Measurements from ENCODE around the gene TMEM238L.
A peak's percentile ranks its signal among the peaks of the same experiment; 100 is the strongest.

The TMEM238L gene

GRCh38 chr17:10773391-10773790 lies 30.5 kb downstream of the TMEM238L start:
- no peak for DNase-seq (ENCODE audit: low spot score)

GRCh38 chr17:10772425-10773380 lies 31.2 kb downstream of the TMEM238L start:
- peak; percentile 15 for DNase-seq (ENCODE audit: low spot score)

- no peak for DNase-seq (ENCODE audit: low spot score)
Observed at GRCh38 chr17:10771148-10771547, 32.8 kb downstream of the TMEM238L start.

GRCh38 chr17:10769840-10770239 lies 34.1 kb downstream of the TMEM238L start:
- DNase-seq (ENCODE audit: low spot score), result no peak

DNA sequence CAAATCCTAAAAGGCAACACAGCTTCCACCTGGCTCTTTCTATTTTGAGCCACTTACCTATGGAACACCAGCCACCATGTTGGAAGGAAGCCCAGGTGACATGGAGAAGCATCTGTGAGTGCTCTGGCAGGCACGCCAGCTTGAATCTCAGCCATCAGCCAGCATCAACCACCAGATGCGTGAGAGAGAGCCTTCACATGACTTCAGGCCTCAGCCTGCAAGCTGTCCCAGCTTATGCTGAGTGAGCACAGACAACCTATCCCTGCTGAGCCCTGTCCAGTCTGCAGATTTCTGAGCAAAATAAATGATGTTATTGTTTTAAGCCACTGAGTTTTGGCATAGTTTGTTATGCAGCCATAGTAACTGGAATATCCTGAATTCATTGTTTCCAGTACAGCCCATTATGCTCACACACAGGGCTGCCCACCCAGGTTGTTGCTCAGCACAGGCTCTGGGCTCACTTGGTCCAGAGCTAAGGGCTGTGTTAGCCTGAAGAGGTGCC lies 35.1 kb downstream of the TMEM238L start:
- no peak for DNase-seq (ENCODE audit: low spot score)

GRCh38 chr17:10767232-10767631 lies 36.7 kb downstream of the TMEM238L start:
- DNase-seq (ENCODE audit: low spot score), result no peak

DNA sequence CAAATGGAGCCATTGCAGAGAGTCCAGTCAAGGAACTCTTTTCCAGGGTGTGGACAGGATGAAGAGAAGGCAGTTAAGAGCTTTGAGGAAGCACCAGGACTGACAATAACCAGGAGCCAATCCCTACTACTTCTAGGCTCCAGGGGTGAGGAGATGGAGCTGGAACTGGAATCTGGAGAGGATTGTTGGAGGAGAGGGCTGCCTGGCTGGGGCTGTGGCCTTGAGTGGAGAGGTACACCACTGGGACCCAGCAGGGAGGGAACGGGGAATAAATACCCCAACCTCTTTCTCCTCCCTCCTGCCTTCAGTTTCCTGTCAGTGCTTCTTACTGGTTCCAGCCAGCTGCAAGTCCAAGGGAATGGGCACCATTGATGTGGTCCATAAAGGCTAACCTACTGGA lies 41.9 kb downstream of the TMEM238L start:
- no peak for DNase-seq (ENCODE audit: low spot score)

DNA sequence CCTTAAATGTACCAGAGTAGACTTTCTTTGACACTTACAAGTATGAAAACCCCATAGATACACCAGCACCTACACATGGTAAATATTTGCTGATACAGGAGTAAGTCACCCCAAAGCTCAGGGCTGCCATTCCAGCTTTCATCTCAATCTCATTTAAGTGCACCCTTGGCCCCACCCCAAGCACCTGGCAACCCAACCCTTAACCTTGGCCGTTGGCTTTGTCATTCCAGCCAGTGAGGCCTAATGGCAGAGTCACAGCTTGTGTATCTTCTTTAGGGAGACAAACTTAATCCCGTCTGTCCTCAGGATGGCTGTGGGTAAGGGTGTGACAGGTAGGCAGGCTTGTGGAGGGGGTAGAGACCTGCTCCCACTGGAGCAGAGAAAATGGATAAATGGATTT lies 42.6 kb downstream of the TMEM238L start:
- no peak for DNase-seq (ENCODE audit: low spot score)

DNA sequence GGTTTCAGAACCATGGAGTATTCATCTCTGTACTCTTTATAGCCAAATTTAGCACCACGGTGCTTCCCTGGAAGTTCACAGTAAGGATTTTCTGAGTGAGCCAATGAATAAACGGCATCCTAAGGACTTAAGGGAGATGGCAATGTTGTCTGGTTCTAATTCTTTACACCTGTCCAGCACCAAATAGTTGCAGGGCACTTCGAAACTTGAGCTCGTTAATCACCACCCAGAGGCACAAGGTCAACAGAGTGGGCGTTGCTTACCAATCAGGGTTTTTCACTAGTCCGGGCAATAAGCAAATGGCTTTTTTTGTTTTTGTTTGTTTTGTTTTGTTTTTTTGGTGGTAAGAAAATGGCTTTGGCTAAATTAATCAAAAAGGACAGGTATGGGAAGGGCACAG lies 45.8 kb downstream of the TMEM238L start:
- no peak for DNase-seq (ENCODE audit: low spot score)

DNA sequence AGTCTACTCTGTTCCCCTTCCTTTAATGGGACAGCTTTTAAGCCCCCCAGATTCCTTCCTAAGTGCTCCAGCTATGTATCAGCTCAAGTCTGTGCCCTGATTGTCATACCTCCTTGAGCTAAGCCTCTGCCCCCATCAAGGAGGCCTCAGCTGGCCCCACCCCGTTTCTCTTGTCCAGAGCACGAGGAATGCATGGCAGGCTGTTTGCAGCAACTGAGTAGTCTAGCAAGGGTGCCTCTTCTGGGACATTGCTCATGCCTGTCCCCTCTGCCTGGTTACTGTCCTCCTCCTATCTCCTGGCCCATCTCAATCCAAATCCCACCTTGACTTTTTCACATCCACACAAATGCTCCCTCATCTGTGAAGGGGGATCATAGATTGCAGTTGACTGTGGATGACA lies 46.3 kb downstream of the TMEM238L start:
- no peak for DNase-seq (ENCODE audit: low spot score)

DNA sequence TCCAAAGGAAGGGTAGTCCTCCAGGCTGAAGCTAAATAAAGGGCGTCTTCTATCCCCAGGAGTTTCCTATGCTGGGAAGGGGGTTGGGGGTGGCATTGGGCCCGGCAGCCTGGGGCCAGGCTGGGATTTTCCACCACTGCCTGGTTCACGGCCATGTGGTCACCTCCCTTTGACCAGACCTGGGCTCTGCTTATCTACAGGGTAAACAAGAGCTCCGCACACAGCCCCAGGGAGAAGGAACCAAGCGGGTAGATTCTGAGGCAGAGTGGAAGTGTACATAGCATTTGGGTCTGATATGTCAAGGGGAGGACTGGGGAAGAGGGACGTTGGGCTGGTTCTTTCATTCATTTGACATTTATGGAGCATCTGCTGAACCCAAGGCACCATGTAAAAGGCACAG lies 46.8 kb downstream of the TMEM238L start:
- DNase-seq (ENCODE audit: low spot score), result no peak

GRCh38 chr17:10756619-10757018 lies 47.3 kb downstream of the TMEM238L start:
- DNase-seq (ENCODE audit: low spot score), result no peak

DNA sequence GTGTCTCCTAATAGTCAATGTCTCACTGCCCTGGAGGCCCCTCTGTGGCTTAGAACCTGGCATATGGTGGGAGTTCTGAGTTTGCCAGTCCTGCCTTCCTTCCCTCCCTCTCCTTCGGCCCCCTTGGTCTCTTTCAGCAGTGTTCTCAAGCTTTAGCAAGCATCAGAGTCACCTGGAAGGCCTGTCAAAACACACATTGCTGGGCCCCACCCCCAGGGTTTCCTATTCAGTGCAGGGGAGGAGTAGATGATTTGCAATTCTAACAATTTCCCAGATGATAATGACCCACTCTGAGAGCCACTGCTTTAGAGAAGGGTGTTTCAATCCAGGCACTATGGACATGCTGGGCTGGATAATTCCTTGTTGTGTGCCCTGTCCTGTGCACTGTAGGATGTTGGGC lies 47.7 kb downstream of the TMEM238L start:
- DNase-seq (ENCODE audit: low spot score), result no peak

DNA sequence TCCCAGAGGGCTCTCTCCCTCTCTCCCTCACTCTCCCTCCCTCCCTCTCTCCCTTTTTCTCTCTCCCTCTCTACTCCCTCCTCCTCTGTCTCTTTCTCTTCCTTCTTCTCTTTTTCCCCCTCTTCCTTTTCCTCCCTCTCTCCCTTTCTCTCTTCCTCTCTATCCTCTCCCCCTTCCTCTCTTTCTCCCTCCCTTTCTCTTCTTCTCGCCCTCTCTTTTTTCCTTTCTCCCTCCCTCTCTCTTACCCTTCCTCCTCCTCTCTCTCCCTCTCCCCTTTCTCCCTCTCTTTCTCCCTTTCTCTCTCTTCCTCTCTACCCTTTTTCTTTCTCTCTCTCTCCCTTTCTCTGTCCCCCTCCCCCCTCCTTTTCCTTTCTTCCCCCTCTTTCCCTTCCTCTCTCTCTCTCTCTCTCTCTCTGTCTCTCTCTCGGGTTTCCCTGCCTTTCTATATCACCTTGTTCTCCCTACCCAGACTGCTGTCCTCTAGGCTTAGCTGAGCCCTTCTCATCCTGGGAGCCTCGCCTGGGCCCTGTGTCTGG lies 48.2 kb downstream of the TMEM238L start:
- no peak for DNase-seq (ENCODE audit: low spot score)

DNA sequence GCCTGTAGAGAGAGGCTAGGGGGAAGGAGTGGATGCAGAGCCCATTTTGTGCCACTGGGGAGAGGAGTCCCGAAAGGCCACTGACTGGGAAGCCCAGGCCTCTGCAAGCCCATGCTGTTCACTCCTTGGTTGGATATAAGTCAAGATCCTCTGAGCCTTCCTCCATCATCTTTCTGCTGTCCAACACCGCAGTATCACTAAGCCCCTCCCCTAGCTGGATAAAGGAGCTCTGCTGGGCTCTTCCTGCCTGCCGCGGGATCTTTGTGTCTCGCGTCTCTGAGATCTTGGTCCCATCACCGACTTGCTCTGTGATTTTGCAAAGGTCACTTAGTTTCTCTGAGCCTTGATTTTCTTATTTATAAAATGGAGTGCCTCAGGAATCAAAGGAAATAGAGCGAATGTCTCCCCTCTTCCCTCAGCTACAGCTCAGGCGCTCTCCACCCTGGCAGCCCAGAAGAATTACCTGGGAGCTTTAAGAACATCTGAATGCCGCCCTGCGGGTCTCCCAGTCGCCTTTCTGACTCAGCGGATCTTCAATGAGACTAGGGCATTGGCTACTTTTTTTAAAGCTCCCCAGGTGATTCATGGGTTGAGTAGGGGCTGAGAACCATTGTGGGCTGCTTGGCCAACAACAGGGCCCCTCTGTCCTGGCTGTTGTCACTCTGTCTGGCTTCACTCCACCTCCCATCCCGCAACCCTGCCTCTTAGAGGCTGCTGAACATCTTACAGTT lies 48.9 kb downstream of the TMEM238L start:
- DNase-seq (ENCODE audit: low spot score), result no peak

DNA sequence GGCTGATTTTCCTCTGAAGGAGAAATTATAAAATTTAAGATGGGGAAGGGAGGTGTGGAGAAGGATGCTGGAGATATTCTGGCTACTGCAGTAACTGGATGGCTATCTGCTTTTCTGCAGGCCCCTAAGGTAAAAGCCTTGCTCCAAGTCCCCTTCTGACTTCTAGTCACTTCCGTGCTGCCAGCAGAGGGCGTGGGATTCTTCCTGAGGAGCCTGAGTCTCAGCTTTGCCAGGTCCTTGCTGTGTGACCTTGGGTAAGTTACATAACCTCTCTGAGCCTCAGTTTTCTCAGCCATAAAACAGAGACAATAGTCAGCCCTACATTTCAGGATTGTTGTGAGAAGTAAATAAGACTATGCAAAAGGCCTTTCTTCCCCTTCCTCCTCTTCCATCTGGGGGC lies 49.8 kb downstream of the TMEM238L start:
- DNase-seq (ENCODE audit: low spot score), result peak; percentile 54

DNA sequence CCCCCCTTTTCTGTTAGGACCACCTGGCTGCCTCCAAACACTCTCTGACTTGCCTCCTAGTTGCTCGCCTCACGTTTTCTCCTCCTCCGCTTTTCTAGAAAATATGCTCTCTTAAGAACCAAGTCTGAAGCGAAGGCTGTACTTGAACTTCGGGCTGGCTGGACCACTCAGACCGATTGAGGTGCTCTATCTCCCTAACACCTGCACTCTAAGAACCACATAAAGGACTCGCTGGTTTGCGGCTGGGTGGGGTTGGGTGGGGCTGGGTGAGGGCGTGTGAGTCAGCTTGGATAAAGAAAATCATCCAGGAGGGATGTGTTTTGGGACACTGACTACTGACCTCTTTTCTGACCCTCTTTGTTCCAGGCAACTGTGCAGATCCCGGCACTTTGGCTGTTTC lies 51.2 kb downstream of the TMEM238L start:
- no peak for DNase-seq (ENCODE audit: low spot score)

- no peak for DNase-seq (ENCODE audit: low spot score)
Observed at GRCh38 chr17:10751563-10751962, 52.3 kb downstream of the TMEM238L start.

DNA sequence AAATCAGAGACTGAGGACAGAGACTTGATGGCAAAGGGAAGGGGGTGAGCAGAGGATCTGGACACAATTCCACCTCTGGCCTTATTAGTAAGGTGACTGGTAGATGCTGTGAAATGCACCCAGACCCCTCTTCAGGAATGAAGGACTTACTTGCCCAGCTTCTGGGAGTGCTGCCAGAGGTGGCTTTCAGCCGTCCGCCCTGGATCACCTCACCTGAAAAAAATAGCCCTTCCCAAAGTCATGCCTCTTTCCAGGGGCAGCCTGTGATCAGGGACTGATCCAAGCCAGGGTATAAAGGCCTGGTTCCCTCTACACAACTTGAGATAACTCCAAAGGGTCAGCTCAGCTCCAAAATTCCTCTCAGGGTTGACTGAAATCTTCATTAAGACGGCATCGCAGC lies 53.7 kb downstream of the TMEM238L start:
- DNase-seq (ENCODE audit: low spot score), result no peak

- no peak for DNase-seq (ENCODE audit: low spot score)
Observed at GRCh38 chr17:10748531-10749181, 55.2 kb downstream of the TMEM238L start.

DNA sequence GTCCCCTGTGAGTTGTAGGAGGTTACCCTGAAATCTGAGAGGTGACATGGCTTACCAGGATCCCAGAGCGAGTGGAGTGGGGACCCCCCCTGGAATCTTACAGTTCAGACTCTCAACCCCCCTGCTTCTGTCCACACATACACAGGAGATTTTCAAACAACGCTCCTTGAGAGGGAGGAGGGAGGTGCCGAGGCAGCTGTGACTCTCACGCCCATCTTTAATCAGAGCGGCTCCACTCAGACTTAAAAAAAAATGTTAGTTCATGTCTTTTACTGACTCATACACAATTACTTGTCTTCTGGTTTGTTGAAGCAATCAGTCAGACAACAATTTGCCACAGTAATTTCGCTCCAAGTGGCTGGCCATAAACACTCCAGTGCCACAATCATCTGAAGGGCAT lies 58.7 kb downstream of the TMEM238L start:
- peak; percentile 37 for DNase-seq (ENCODE audit: low spot score)

Measured in RKO (cell line).